DND-41 (cell line): ENCODE measurements around the gene KRT32.

ENCODE experiments used
- EZH2 ChIP-seq: IDR thresholded peaks from 3 replicates; pipeline ENCODE4 v1.6.1; 2012; ENCODE audit warnings: borderline replicate concordance, low read depth, mild to moderate bottlenecking, moderate library complexity, low read length, inconsistent platforms; ENCODE audit not compliant: severe bottlenecking
- TF ChIP-seq, protein P1 (sequence below): IDR thresholded peaks from 2 replicates; pipeline ENCODE4 v1.5.1; 2012; ENCODE audit warnings: borderline replicate concordance, low read length, moderate library complexity, mild to moderate bottlenecking; ENCODE audit not compliant: poor library complexity, severe bottlenecking; ENCODE audit errors: extremely low read depth

DNA sequence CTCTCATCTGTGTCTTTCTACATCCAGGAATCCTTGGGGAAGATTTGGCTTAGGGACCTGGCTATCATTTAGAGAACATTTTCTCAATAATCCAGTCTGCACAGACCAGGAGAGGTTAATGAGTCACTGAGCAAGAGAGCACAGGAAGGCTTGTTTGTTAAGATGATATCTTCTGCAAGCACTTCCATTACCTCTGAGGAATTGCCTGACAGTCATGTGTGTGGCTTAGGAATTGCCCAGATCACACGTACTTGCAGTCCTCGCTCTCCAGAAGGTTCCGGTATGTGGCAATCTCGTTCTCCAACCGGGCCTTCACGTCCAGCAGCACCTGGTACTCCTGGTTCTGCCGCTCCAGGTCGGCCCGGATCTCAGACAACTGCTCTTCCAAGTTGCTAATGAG is 46.1 kb downstream of the KRT32 start:
- TF ChIP-seq, protein P1, sequence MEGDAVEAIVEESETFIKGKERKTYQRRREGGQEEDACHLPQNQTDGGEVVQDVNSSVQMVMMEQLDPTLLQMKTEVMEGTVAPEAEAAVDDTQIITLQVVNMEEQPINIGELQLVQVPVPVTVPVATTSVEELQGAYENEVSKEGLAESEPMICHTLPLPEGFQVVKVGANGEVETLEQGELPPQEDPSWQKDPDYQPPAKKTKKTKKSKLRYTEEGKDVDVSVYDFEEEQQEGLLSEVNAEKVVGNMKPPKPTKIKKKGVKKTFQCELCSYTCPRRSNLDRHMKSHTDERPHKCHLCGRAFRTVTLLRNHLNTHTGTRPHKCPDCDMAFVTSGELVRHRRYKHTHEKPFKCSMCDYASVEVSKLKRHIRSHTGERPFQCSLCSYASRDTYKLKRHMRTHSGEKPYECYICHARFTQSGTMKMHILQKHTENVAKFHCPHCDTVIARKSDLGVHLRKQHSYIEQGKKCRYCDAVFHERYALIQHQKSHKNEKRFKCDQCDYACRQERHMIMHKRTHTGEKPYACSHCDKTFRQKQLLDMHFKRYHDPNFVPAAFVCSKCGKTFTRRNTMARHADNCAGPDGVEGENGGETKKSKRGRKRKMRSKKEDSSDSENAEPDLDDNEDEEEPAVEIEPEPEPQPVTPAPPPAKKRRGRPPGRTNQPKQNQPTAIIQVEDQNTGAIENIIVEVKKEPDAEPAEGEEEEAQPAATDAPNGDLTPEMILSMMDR = no peak
- no peak for TF ChIP-seq EZH2
